Natural killer cell (primary cell): ENCODE data around the gene RDM1. TPM values are rescaled to one million over a fixed set of nuclear protein-coding genes. Genes with fewer than 3 reads are reported as not detected.
A peak's percentile ranks its signal among the peaks of the same experiment; 100 is the strongest.

Experiments used
- ATAC-seq, 3 donors: fragments of 150-1000 bp in 2 of 3; fragments of 200-7000 bp in 1 of 3; cut with Tn5 transposase; 1 replicate in 1 of 3; 2 replicates in 2 of 3; pipeline ENCODE4 v1.10.0; 2021; ENCODE audit warnings: mild to moderate bottlenecking in 2 of 3, moderate library complexity in 2 of 3
- DNase-seq, 2 donors: peaks; one replicate each; pipeline versions ENCODE4 v3.0.0 to v3.0.0-alpha.2; 2013 to 2021; ENCODE audit warnings: mixed read lengths in 1 of 2
- H3K27ac ChIP-seq: one replicate; pipeline ENCODE4 v1.5.1; 2013; ENCODE audit warnings: mild to moderate bottlenecking, low read length
- H3K27me3 ChIP-seq: one replicate; pipeline ENCODE4 v1.6.1; 2013; ENCODE audit warnings: low read length; ENCODE audit not compliant: control insufficient read depth, insufficient read depth
- H3K36me3 ChIP-seq: one replicate; pipeline ENCODE4 v1.6.1; 2013; ENCODE audit warnings: low read length; ENCODE audit not compliant: control insufficient read depth, insufficient read depth
- H3K4me1 ChIP-seq: one replicate; pipeline ENCODE4 v1.6.1; 2013; ENCODE audit warnings: low read length; ENCODE audit not compliant: control insufficient read depth, insufficient read depth
- H3K4me3 ChIP-seq: one replicate; pipeline ENCODE4 v1.5.1; 2013; ENCODE audit warnings: low read length
- H3K9me3 ChIP-seq: one replicate; pipeline ENCODE4 v1.6.1; 2013; ENCODE audit warnings: low read length; ENCODE audit not compliant: control insufficient read depth, insufficient read depth
- H3K27ac Mint-ChIP-seq, 2 donors: one replicate each; pipeline ENCODE4 v1.8.0; 2022; ENCODE audit warnings: mild to moderate bottlenecking in 2 of 2, mixed read lengths in 2 of 2, moderate library complexity in 1 of 2
- H3K27me3 Mint-ChIP-seq, 2 donors: one replicate each; pipeline ENCODE4 v1.8.0; 2022; ENCODE audit warnings: low read depth in 2 of 2, mixed read lengths in 2 of 2
- H3K36me3 Mint-ChIP-seq: one replicate; pipeline ENCODE4 v1.8.0; 2022; ENCODE audit warnings: mixed read lengths
- H3K4me1 Mint-ChIP-seq, 2 donors: one replicate each; pipeline ENCODE4 v1.8.0; 2022; ENCODE audit warnings: mixed read lengths in 2 of 2
- H3K4me3 Mint-ChIP-seq: one replicate; pipeline ENCODE4 v1.8.0; 2022; ENCODE audit warnings: mild to moderate bottlenecking, moderate library complexity, mixed read lengths
- H3K9me3 Mint-ChIP-seq, 2 donors: one replicate each; pipeline ENCODE4 v1.8.0; 2022; ENCODE audit warnings: mixed read lengths in 2 of 2
- WGBS: methylation state at CpG from one replicate; pipeline ENCODE4 v1.1.7; 2013; ENCODE audit warnings: missing lambda C conversion rate; ENCODE audit not compliant: insufficient coverage; 5-methylcytosine and 5-hydroxymethylcytosine counted together
- intact Hi-C: fragments of 100-400 bp; cut with micrococcal nuclease; formaldehyde crosslinking; loops from one replicate; pipeline ENCODE4 v1.14.2; 2022
- total RNA-seq, 4 donors: library from RNA; stranded (reverse); fragments of 120-200 nt in 1 of 4; gene quantifications; one replicate each; pipeline versions ENCODE4 v1.2.3 to v1.2.4, GENCODE V29; 2013 to 2022
- TF ChIP-seq, protein P1 (sequence below): fragments of 200-600 bp; IDR thresholded peaks from one replicate; pipeline ENCODE4 v1.8.0; 2022; ENCODE audit warnings: antibody characterized with exemption

Gene RDM1
- total RNA-seq, 3 donors from 2014 or later (not counting 1 experiment from before 2014, with no cell fraction given) = 0.48 to 1.00 (median 0.61) TPM

- peaks cover 0 to 18% of the 10 kb centered on the region in 2 donors for H3K4me1 Mint-ChIP-seq
- Histone ChIP-seq H3K27me3 (no peaks in the 10 kb centered on the region), H3K9me3 (no peaks in the 10 kb centered on the region), H3K4me1 (peaks cover 10% of the 10 kb centered on the region), H3K27ac (no peak overlapping the region), H3K4me3 (no peak overlapping the region), H3K36me3 (no peaks in the 10 kb centered on the region)
- no peak overlapping the region for H3K4me3 Mint-ChIP-seq
- H3K36me3 Mint-ChIP-seq = no peaks in the 10 kb centered on the region
- TF ChIP-seq, protein P1, sequence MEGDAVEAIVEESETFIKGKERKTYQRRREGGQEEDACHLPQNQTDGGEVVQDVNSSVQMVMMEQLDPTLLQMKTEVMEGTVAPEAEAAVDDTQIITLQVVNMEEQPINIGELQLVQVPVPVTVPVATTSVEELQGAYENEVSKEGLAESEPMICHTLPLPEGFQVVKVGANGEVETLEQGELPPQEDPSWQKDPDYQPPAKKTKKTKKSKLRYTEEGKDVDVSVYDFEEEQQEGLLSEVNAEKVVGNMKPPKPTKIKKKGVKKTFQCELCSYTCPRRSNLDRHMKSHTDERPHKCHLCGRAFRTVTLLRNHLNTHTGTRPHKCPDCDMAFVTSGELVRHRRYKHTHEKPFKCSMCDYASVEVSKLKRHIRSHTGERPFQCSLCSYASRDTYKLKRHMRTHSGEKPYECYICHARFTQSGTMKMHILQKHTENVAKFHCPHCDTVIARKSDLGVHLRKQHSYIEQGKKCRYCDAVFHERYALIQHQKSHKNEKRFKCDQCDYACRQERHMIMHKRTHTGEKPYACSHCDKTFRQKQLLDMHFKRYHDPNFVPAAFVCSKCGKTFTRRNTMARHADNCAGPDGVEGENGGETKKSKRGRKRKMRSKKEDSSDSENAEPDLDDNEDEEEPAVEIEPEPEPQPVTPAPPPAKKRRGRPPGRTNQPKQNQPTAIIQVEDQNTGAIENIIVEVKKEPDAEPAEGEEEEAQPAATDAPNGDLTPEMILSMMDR = no peak
- H3K9me3 Mint-ChIP-seq = no peaks in the 10 kb centered on the region
- DNase-seq (no peak), ATAC-seq (no peak)
- 94% methylated on average over 7 of the region's 7 CpGs for WGBS
- intact Hi-C loops = no loop called here
- no peak overlapping the region for H3K27ac Mint-ChIP-seq
- no peaks in the 10 kb centered on the region for H3K27me3 Mint-ChIP-seq
Observed at GRCh38 chr17:35948092-35948491, 17.5 kb upstream of the RDM1 start.

- peak overlapping the region; percentile 9 for H3K4me3 Mint-ChIP-seq
- peak overlapping the region in 1 of 2 donors; percentile 40 for H3K27ac Mint-ChIP-seq
- no peaks in the 10 kb centered on the region for H3K9me3 Mint-ChIP-seq
- Histone ChIP-seq H3K27ac (no peak overlapping the region), H3K4me3 (no peak overlapping the region), H3K36me3 (no peaks in the 10 kb centered on the region), H3K27me3 (no peaks in the 10 kb centered on the region), H3K9me3 (no peaks in the 10 kb centered on the region), H3K4me1 (peaks cover 10% of the 10 kb centered on the region)
- H3K36me3 Mint-ChIP-seq = no peaks in the 10 kb centered on the region
- 30% methylated on average over 11 of the region's 12 CpGs for WGBS
- peaks cover 7 to 21% of the 10 kb centered on the region in 2 donors for H3K4me1 Mint-ChIP-seq
- TF ChIP-seq, protein P1 = peak; percentile 73
- peak; percentile 33 to 73 for DNase-seq
- no peaks in the 10 kb centered on the region for H3K27me3 Mint-ChIP-seq
- peak; percentile 87 to 99 (median 98) for ATAC-seq
- intact Hi-C loops = loop anchor here (1.0 kb wide), 2 partner anchors 98 to 202 kb away; no protein-coding TSS in a partner anchor
Observed at GRCh38 chr17:35947156-35947585, 16.6 kb upstream of the RDM1 start.

DNA sequence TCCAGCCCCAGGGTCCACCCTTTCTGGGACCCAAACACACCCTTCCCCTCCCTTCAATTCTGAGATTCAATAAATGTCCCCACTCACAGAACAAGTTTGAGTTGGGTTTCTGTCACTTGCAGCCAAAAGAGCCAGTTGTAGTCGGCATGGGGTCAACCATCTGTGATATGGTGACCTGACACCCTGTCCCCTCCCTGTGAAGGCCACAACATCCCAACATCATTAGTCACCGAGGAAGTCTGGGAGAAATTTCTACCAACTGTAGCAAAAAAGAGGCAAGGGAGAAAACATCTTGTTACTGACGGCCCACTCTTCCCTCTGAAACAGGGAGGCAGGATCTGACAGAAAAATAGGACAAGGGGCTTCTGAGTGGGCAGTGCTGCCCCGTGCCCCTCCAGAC lies 13.6 kb upstream of the RDM1 start:
- Mint-ChIP-seq H3K36me3 (no peaks in the 10 kb centered on the region), H3K27me3 (no peaks in the 10 kb centered on the region), H3K9me3 (no peaks in the 10 kb centered on the region), H3K4me1 (peaks cover 15 to 20% of the 10 kb centered on the region in 2 donors), H3K4me3 (no peak overlapping the region), H3K27ac (peak overlapping the region; percentile 50 to 68)
- ATAC-seq = no peak
- intact Hi-C loops = no loop called here
- peaks cover 10% of the 10 kb centered on the region for H3K4me1 ChIP-seq
- H3K4me3 ChIP-seq = no peak overlapping the region
- WGBS = 88% methylated on average over 4 of the region's 4 CpGs
- no peaks in the 10 kb centered on the region for H3K27me3 ChIP-seq
- no peaks in the 10 kb centered on the region for H3K36me3 ChIP-seq
- no peak for DNase-seq
- TF ChIP-seq, protein P1 = no peak
- no peaks in the 10 kb centered on the region for H3K9me3 ChIP-seq
- H3K27ac ChIP-seq = no peak overlapping the region

DNA sequence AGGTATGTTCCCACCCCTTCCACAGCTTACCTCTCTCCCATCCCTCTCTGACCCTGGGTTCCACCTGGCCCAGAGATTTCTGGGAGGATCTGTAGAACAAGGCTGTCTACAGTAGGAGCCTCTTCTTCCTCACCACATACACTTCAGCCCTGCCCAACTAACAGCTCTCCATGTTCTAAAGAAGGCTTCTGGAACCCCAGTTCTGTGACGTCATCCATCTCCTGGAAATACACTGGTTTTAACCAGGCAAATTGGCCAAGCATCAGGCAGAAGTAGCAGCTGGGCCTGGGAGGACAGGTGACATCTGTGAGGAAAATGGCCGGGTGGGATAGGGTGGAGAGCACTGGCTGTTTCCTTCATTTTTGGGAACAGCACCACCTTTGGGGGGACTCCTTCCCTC lies 13.0 kb upstream of the RDM1 start, which contains the start of gene LYZL6:
LYZL6 (minus strand) TSS at position 177 of the 400 bp plus-strand sequence. CDS start 4,357 bp downstream, outside the sequence.
- ATAC-seq (no peak), DNase-seq (no peak)
- TF ChIP-seq, protein P1 = no peak
- intact Hi-C loops = no loop called here
- Mint-ChIP-seq H3K4me1 (peaks cover 20 to 26% of the 10 kb centered on the region in 2 donors), H3K36me3 (no peaks in the 10 kb centered on the region), H3K27ac (peak within 1 kb of the TSS; percentile 50 to 68), H3K27me3 (no peaks in the 10 kb centered on the region), H3K4me3 (no peak within 1 kb of the TSS), H3K9me3 (no peaks in the 10 kb centered on the region)
- Histone ChIP-seq H3K4me3 (no peak within 1 kb of the TSS), H3K9me3 (no peaks in the 10 kb centered on the region), H3K36me3 (no peaks in the 10 kb centered on the region), H3K4me1 (peaks cover 10% of the 10 kb centered on the region), H3K27me3 (no peaks in the 10 kb centered on the region), H3K27ac (no peak within 1 kb of the TSS)
- WGBS = 85% methylated on average over 2 of the region's 2 CpGs
